GM12891 (cell line): ENCODE data around the gene PLEKHM2.

Experiments
- POLR2A ChIP-seq: IDR thresholded peaks from 2 replicates; pipeline ENCODE4 v1.6.1; 2011; ENCODE audit warnings: low read depth, low read length, control low read depth
- POLR2AphosphoS5 ChIP-seq: IDR thresholded peaks from 2 replicates; pipeline ENCODE4 v1.6.1; 2011; ENCODE audit warnings: low read depth, low read length, control low read depth
- TAF1 ChIP-seq: IDR thresholded peaks from 2 replicates; pipeline ENCODE4 v1.6.1; 2011; ENCODE audit warnings: low read depth, low read length, control low read depth

- no peak for TF ChIP-seq POLR2A
- TF ChIP-seq TAF1 = no peak
- no peak for TF ChIP-seq POLR2AphosphoS5
Observed at GRCh38 chr1:15649937-15650336, 34.2 kb upstream of the PLEKHM2 start.
